AML-193 (cell line): Measurements from ENCODE around the gene SERGEF.

Source experiments
- DNase-seq, 2 experiments: peaks; one replicate each; lab custom pipeline; 2025; lab: John Stamatoyannopoulos, UW

SERGEF gene

DNA sequence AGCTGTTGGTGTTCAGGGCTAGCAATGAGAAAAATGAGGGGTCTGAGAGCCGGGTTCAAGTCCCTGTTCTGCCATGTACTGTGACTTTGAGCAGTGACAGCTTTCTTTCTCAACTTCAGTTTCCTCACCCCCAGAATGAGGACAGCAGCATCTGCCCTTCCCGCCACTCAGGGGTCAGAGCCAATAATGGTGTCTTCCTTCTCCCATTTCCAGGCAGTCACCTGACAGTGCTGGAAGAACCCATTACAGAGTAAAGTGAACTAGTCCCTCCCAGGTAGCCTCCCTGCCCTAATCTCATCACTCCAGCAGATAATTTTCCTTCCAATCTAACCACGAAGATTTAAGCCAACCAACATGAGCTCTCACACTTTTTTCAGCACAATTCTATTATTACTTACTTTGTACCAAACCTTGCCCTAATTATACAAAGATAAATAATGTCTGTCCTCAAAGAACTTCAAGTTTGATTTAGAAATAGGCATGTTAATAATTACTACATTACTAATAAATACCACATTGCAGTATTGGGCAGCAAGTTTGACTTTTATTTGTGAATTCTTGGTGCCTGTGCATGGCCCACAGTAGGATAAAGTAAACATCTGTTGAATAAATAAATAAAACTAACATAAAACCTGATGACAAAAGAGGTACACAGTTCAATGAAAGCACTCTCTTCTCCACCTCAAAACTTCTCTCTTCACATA lies 61.0 kb downstream of the SERGEF start:
- no peak for DNase-seq

DNA sequence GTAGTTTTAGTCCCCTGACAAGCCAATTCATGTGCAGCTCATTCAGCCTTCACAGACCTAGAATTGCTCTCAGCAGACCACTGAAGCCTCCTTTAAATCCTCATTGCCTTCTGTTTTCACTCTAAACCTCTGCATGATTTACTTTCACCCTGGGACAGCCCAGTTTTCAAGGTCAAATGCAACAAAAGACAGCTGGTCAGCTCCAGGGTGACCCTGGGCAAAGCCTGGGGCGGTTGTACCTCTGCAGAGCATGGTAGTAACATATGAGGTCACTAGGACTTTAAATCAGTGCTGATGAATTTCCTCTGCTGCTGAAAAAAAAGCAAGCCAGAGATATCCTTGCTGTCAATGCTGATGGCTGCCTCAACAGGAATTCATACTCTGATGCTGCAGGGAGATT lies 62.2 kb downstream of the SERGEF start:
- DNase-seq = no peak

DNA sequence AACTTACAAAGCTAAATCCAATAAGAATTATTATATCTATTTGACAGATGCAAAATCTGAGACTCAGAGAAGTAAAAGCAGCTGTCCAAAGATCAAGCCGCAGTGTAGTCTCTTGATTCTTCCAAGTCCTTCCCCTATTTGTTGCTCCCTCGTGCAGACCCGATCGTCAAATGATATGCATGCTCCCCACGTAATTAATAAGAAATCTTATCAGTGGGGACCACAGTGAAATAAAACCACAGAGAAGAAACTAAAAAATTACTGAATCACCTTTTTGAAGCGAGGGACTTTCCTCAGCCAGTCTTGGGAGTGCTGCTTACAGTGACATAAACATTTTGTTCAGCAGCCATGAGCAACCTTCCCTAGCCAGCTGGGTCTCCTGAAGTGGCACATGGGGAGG lies 64.6 kb downstream of the SERGEF start:
- DNase-seq = no peak

DNA sequence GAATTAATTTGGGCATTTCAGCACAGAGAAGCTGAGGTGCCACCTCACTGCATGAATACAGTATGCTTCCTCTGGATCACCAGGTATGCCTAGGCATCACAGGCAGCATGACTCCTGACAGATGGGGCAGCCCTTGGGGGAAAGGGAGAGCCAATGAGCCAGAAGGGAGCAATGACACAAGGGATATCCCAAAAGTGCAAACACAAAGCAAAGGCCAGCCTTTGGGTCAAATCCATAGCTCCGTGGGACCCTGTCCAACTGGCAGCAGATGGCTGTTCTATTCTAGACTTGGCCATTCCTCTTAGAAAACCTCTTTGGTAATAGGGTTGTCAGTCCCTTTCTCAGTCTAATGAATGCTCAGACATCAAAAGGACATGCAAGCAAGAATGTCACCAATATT lies 73.3 kb downstream of the SERGEF start:
- DNase-seq = no peak

DNA sequence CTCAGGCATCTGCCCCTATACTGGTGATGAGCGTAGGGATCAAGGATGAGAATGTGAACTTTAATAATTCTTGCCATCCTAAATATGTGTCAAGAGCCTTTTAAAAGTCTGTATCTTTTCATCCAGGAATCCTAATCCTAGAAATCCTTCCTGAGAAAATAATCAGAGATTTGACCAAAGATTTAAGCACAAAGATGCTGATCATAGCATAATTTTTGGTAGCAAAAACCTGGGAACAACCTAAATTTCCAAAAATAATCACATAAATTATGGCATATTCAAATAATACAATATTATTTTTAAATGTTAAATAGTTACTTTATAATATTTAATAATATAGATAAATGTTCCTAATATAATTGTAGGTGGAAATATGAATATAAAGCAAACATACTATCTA lies 76.1 kb downstream of the SERGEF start:
- no peak for DNase-seq

DNA sequence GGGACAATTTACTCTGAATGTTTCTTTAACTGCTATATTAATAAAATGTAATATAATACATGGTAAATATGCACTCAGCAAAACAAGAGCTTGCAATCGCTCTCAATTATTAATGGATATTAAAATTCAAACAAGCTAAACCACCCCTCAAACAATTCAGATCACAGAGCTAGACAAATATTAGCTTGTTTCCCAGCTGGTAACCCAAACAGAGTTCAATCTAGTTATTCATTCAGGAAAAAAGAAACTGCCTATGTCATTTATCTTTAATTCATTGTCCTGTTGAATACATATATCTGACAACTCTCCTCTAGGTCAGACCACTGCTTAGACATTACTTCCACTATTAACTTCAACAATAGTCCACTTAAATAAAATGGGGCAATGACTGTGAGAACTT lies 78.7 kb downstream of the SERGEF start:
- no peak for DNase-seq

DNA sequence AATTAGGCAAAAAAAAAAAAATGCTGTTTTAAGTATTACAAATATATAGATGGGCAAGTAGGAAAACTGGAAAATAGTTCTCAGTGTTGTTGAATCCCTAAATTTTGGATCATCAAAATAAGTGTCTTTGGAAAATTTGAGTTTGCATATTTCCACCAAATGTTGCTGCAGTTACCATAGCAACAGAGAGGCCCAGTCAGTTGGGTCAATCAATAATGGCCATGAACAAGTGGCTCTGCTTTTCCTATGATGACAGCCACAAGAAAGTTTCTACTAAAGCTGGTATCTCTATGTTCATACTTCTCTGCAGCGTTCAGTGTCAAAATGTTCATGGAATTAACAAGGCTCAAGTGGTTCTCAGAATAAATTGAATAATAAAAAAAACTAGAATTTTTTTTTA lies 79.1 kb downstream of the SERGEF start:
- no peak for DNase-seq

DNA sequence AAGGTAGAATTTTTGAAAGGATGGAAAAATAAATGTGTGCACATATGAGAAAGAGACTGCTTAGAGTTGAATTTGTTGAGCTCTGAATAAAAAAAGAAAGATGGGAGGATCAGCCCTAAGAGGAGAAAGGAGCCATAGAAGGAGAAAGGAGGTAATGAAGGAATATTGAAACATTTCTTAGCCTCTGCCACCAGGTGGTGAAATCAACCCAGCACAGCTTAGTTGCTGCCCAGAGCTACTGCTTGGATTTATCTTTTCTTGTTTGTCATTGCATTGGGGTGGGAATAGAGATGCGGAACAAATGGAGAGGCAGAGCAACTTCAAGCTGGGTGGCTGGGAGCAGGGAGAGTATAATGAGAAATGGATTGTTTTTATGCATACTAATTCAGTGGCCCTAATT lies 80.4 kb downstream of the SERGEF start:
- DNase-seq = no peak

DNA sequence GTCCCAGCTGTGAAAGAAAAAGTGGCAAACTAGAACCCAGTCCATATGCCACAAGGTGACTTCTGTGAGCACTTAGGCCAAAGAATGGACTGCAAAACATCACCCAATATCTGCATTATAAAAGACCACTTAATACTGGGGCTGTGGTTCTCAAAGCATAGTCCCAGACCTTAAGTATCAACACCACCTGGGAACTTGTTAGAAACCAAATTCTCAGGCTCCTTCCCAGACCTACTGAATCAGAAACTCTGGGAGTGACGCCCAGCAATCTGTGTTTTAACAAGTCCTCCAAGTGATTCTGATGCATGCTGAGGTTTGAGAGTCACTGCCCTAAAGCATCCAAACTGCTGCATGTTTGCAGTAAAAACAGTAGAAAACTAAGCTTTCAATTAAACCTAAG lies 81.3 kb downstream of the SERGEF start:
- no peak for DNase-seq

DNA sequence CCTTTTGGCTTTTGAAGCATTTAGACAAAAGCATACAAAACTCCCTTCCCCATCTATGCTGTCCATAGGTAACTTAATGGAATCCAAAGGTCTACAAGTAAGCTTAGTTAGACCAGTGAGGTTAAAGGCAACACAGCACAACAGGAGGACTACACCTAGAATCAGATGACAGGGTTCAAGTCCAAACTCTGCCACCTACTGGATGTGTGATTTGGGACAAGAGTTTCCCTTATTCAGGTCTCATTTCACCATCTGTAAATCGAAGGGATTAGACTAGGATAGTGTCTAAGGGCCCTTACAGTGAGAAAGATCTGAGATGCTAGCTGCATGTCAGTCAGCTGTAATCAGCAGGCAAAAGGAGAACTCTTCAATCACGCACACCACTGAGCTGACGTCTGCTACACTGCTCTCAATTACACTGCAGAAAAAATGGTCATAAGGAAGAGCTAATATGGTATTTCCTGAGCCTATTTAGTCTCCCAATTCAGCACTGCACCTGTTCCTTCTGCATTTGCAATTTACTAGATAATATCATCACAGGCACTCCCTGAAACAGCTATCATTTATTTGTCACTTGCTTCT lies 82.2 kb downstream of the SERGEF start:
- no peak for DNase-seq

DNA sequence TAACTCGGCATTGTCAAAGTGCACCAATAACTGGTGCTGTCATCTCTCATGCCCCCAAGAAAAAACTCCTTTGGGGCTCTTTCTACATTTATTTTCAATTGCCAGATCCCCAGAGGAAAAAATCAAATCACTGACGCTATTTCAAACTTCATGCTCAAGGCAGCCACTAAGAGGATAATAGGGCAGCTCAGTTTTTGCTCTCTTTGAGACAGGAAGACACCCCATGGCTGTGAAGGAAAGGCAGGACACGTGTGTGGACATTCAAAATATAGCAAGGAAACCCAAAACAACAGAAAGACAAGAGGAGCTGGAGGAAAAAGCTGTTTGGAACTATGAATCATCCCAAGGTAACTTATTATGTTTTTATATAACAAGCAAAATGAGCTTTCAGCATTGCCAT lies 83.7 kb downstream of the SERGEF start:
- DNase-seq = no peak

DNA sequence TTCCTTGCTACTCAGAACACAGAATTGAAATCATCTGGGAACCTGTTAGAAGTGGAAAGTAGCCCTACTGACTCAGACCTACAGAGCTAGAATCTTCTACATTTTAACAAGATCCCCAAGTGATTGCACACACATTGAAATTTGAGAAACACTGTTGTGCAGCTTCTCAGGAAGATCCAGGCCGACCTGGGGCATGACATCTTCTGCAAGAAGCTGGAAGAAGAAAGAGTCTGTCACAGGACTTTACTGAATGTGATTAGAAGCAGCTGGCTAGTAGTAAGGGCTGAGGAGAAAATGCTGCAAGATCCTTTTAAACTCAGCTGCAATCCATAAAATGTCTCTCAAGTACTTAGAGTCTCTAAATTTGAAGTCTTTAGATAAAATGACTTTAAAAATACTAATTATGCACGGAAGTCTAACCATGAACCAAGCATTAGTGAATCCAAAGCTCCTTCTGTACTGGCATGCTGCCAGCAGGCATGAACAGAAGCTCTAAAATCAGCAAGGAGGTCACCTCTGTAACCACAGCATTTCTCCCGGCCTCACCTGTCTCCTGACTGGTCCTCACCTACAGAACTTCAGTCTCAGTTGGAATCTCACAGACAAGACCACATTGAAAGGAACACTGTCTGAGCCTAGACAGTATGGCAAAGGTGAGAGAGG lies 85.0 kb downstream of the SERGEF start:
- DNase-seq = no peak

DNA sequence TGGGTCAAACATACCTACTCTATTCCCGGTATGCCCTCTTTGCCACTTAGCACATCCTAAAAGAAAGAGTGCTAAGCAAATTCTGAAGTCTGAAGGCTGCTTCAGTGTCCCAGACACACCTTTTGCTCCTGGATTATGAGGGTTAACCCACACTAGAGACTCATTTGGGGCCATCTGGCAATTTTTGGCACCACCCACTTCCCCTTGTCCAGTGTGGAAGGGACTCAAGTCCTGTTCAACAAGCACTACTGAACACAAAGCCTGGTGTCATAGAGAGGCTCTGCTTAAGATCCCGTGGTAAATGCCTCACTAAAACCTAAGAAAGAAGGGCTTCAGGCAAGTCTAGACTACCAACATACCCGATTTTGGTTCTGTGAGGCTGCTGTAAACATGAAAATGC lies 85.8 kb downstream of the SERGEF start:
- no peak for DNase-seq

DNA sequence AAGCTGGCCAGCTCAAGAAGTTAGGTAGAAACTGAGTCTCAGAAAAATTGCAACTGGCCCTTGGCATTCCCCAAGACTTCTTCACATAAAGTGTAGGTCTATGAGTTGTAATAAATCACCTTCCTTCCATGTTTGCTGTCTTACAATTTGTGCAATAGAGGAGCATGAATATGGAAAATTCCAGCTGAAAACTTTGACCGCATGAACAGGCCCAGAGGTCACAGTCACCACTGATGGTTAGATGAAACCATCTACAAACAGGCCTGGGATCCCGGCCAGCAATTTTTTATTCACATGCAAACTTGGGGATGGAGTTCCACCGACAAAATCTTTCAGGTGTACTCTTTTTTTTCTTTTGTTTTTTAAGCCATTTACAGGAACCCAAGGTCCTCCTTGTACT lies 88.1 kb downstream of the SERGEF start:
- DNase-seq = no peak

DNA sequence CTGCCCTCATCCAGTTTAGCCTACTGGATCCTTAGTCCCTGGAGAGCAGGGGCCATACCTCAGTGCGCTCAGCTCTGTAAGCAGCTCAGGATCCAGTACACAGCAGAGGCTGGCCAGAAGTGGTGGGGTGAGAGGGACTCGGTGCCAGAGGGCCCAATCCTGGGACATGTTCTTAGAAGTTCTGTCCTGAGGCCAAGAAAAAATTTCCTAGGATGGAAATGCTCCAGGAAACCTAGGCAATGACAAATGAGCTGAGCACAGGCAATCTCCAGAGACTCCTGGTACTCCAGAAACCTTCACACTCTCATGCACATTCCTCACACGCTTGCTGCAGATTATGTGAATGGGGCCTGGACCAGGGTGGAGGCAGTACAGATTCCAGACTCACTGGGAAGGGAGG lies 89.6 kb downstream of the SERGEF start:
- no peak for DNase-seq

DNA sequence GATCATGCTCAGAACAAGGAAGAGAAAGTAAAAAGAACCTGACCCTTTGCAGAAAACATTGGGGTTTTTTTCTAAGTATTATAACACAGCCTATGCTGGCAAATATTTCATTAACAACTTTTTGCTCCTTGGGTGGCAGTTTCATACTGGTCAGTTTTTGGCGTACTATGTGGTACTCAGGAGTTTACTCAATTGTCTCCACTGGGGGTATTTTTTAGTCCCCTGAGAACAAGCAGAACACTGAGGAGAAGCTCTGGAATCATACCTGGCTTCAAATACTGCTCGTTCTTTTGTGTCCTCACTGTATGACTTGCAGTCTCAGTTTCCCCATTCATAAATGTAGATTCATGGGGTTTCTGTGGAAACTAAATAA lies 90.4 kb downstream of the SERGEF start:
- no peak for DNase-seq

DNA sequence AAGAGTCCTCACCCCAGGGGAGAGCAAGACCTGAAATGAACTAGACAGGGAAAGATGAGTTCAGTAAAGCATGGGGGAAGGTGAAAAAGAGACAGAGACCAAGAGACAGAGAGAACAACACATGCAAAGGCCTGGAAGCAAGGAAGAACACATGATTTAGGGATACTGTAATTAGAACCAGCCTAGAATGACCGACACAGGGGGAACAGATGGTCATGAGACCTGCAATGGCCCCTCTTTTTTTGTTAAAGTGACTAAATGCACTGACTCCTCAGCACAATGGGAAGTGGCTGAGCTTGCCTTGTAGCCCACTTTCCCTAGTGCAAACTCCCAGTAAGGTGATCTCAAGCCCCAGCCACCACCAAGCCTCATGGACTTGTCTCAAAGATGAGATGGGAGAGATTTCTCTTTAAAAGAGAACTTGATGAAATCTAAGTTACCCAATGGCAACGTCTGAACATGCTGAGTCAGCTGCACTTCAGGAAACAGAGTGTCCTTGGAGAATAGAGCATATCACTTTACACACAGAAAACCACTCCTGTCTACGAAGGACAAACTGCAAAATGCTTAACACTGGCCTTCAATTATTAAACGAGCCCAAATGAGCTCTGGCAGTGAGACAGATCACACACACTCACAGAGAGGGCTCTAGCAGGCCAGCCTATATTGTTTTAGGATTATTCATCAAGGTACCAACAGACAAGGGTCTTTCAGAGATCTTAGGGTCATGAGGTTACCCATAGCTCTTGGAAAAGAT lies 91.0 kb downstream of the SERGEF start:
- peak; percentile 45 to 53 for DNase-seq

DNA sequence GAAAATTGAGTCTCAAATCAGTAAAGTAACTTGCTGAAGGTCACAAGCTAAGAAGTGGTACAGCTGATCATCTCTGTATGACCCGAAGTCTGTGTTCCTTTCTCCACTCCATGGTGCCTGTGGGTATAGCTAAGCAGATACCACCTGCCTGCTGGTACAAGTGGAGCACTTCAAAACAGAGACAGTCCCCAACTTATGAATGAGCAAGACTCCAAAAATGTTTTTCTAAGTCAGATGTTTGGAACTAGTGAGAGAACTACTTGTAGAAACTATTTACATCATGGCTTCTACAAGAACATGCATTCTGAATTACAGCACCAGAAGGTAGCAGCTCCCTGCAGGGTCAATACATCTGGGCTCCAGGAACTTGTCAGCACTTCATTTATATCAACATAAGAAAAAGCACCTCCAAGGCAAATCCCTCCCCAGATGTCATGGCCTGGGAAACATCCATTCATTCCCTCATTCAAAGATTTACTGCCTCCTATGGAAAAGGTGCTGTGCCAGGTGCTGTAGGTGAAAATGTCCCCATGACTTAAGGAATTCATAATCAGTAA lies 94.7 kb downstream of the SERGEF start:
- DNase-seq = no peak

DNA sequence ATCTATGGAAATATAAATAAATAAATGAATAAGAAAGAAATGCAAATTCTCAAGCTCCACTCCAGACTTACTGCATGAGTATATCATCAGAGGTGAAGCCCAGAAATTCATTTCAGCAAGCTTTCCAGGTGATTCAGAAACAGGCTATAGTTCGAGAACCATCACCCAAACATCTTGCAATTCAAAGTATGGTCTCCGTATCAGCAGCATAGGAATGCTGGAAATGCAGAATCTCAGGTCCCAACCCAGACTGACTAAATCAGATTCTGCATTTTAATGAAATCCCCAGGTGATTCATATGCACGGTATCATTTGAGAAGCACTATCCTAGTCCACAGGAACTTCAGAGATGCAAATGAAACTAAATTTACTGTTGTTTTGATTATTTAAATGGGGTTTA lies 95.3 kb downstream of the SERGEF start:
- DNase-seq = no peak

DNA sequence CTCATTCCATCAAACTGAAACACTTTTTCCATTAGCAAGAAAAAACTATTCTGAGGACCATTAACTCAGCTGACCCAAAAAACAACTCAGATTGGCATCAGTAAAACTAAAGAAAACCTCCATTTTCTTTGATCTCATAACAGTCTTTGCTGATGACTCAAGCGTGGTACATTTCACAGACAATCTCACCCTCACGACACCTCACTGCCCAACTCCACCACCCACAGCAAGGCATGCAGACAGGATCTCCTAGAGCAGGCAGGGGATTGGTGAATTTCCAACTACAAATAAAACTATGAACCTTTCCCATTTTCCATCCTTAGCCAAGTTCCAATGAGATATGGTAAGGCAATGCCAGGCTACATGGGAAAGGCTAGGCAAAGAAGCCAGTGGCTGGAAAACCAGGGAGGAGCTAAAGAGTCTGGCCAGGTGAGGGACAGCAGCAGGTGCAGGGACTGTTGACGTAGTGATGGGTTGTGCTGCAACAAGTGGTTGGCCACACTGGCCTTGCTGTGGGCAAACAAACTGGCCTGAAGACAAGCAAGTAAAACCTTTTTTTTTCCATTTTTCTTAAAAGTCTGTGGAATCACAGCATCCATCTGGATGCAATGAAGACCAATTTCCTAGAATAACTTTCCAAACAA lies 97.2 kb downstream of the SERGEF start:
- no peak for DNase-seq

DNA sequence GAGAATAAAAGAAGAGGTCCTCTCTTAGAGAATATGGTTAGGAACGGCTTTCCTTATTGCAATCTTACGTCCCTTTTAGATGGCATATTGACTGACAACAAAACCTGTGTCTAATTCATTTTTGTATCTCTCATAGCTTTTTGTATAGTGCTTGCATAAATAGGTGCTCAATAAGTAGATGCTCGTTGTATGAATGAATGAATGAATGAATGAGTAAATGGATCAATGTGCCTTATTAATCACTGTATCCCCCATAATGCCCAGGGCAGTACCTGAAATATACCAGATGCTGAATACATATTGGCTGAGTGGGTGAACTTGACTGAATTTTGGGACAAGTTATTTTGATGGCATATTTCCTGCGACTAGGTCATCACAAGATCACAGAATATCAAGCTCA lies 97.9 kb downstream of the SERGEF start:
- no peak for DNase-seq

DNA sequence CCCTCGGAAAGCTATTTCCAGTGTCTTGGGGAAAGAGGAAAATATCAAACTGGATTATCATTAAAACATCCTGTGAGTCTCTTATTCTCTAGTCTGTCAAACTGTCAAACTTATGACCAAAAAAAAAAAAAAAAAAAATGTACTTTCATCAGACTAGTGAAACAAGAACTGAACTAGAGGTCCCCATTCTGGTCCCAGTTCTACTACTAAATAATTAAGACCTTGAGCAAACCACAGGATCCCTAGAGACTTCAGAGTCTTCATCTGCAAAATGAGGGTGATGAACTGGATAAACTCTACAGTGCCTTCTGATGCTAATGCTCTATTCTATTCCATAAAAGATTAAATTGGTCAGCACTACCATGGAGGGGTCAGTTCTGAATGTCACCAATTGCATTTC lies 105.8 kb downstream of the SERGEF start:
- DNase-seq = no peak
